Measurements from ENCODE around the gene ZBTB9.
"Not testable (repeated sequence)": the region's sequence is repeated elsewhere in the genome, so short reads cannot be mapped to it uniquely, and the experiment has no call there.

ZBTB9 gene

DNA sequence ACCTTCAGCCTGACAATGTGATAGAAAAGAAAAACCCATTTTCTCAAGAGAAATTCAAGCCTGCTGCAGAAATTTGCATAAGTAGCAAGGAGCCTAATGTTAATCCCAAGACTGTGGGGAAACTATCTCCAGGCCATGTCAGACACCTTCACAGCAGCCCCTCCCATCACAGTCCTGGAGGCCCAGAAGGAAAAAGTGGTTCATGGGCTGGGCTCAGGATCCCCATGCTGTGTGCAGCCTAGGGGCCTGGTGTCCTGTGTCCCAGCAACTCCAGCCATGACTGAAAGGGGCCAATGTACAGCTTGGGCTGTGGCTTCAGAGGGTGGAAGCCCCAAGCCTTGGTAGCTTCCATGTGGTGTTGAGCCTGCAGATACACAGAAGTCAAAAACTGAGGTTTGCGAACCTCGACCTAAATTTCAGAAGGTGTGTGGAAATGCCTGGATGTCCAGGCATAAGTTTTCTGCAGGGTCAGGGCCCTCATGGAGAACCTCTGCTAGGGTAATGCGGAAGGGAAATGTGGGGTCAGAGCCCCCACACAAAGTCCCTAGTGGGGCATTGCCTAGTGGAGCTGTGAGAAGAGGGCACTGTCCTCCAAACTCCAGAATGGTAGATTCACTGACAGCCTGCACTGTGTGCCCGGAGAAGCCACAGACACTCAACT is 11.8 kb downstream of the ZBTB9 start:
- DNase-seq (ENCODE audit: low spot score) = no peak

GRCh38 chr6:33467091-33467490 is 12.7 kb downstream of the ZBTB9 start:
- no peak for DNase-seq (ENCODE audit: low spot score)

- no peak for DNase-seq (ENCODE audit: low spot score)
Observed at GRCh38 chr6:33469661-33470060, 15.3 kb downstream of the ZBTB9 start.

DNA sequence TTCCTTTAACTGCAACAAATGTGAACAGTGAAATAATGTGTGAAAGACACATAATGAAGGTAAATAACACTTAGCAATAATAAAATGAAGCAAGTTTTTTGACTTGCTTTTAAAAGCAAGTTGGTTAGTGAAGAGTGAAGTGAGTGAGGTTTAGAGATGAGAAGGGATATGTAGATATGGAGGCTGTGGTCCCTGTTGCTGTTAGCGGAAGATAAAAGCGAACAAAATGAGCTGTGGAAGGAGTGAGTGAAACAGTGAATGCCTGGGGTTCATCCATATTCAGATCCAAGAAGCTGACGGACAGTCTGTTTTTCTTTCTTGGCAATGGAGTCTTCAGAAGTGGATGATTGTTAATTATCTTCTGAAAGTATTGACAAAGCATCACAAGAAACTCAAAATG is 23.5 kb downstream of the ZBTB9 start:
- no peak for DNase-seq (ENCODE audit: low spot score)

- no peak for DNase-seq (ENCODE audit: low spot score)
Observed at GRCh38 chr6:33481192-33481591, 26.8 kb downstream of the ZBTB9 start.

GRCh38 chr6:33482620-33483019 is 28.2 kb downstream of the ZBTB9 start:
- not testable (repeated sequence) for DNase-seq (ENCODE audit: low spot score)

DNA sequence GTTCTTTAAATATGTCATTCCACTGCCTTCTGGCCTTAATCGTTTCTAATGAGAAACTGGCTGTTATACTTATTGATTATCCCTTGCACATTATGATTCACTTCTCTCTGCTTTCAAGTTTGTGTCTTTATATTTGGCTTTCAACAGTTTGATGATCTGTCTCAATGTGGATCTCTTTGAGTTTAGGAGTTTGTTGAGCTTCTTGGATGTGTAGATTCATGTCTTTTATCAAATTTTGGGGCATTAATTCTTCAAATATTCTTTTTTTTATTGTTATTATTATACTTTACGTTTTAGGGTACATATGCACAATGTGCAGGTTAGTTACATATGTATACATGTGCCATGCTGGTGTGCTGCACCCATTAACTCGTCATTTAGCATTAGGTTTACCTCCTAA is 29.3 kb downstream of the ZBTB9 start:
- no peak for DNase-seq (ENCODE audit: low spot score)

DNA sequence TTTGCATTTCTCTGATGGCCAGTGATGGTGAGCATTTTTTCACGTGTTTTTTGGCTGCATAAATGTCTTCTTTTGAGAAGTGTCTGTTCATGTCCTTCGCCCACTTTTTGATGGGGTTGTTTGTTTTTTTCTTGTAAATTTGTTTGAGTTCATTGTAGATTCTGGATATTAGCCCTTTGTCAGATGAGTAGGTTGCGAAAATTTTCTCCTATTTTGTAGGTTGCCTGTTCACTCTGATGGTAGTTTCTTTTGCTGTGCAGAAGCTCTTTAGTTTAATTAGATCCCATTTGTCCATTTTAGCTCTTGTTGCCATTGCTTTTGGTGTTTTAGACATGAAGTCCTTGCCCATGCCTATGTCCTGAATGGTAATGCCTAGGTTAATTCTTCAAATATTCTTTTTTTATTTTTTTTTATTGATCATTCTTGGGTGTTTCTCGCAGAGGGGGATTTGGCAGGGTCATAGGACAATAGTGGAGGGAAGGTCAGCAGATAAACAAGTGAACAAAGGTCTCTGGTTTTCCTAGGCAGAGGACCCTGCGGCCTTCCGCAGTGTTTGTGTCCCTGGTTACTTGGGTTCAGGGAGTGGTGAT is 30.4 kb downstream of the ZBTB9 start:
- DNase-seq (ENCODE audit: low spot score) = not testable (repeated sequence)

- DNase-seq (ENCODE audit: low spot score) = not testable (repeated sequence)
Observed at GRCh38 chr6:33485680-33486079, 31.3 kb downstream of the ZBTB9 start.

DNA sequence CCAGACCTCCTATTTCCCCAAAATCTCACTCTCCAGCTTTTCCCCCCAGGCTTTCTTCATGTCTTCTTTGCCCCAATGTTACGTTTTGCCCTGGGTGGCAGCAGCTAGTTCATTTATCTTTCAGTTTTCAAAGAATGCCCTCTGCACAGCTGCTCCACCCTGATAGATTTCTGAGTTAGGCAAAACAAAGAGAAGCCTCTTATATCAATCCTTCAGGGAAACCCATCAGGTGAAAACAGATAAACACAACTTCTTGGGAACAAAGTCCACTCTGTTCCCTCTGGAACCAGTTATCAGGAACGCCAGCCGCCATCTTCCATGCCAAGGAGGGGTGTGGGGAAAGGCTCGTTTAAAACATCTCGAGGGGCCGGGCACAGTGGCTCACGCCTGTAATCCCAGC is 34.0 kb downstream of the ZBTB9 start:
- no peak for DNase-seq (ENCODE audit: low spot score)

GRCh38 chr6:33490198-33490597 is 35.8 kb downstream of the ZBTB9 start:
- DNase-seq (ENCODE audit: low spot score) = no peak

- no peak for DNase-seq (ENCODE audit: low spot score)
Observed at GRCh38 chr6:33490621-33491020, 36.2 kb downstream of the ZBTB9 start.

- no peak for DNase-seq (ENCODE audit: low spot score)
Observed at GRCh38 chr6:33492093-33492492, 37.7 kb downstream of the ZBTB9 start.

DNA sequence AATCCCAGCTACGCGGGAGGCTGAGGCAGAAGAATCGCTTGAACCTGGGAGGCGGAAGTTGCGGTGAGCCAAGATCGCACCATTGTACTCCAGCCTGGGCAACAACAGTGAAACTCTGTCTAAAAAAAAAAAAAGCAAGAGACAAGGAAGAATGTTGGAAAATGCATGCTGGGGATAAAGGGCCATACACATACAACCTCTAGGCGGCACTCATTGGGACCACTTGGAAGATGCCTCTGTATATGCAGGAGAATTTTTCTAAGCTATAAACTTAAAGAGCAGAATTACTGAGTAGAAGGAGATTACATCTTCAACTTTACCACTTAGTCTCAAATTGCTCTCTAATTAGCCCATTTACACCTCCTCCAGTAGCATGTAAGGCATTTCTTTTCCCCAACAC is 42.8 kb downstream of the ZBTB9 start:
- DNase-seq (ENCODE audit: low spot score) = no peak

GRCh38 chr6:33502486-33502885 is 48.1 kb downstream of the ZBTB9 start:
- DNase-seq (ENCODE audit: low spot score) = no peak

GRCh38 chr6:33504486-33504885 is 50.1 kb downstream of the ZBTB9 start:
- DNase-seq (ENCODE audit: low spot score) = no peak

GRCh38 chr6:33505548-33506370 is 51.4 kb downstream of the ZBTB9 start:
- DNase-seq (ENCODE audit: low spot score) = no peak

Data from LoVo (cell line).